Esophagus (tissue), 2 donors: ENCODE results near the gene RPL15. TPM values are rescaled to one million over a fixed set of nuclear protein-coding genes. Genes with fewer than 3 reads are reported as not detected.

Experiments used
- H3K27ac ChIP-seq, 2 donors: one replicate each; pipeline ENCODE4 v1.5.1; 2013; ENCODE audit warnings: low read depth in 2 of 2, mild to moderate bottlenecking in 2 of 2, inconsistent platforms in 1 of 2, low read length in 1 of 2, moderate library complexity in 1 of 2
- H3K27me3 ChIP-seq, 2 donors: one replicate each; pipeline ENCODE4 v1.6.1; 2013; ENCODE audit warnings: low read length in 2 of 2, control low read depth in 1 of 2, mild to moderate bottlenecking in 1 of 2; ENCODE audit not compliant: insufficient read depth in 2 of 2, control insufficient read depth in 1 of 2
- H3K36me3 ChIP-seq, 2 donors: one replicate each; pipeline ENCODE4 v1.6.1; 2013; ENCODE audit warnings: low read length in 1 of 2; ENCODE audit not compliant: control insufficient read depth in 2 of 2, insufficient read depth in 2 of 2
- H3K4me1 ChIP-seq, 2 donors: one replicate each; pipeline ENCODE4 v1.6.1; 2013; ENCODE audit warnings: low read length in 1 of 2; ENCODE audit not compliant: control insufficient read depth in 2 of 2, insufficient read depth in 2 of 2
- H3K4me3 ChIP-seq, 2 donors: one replicate each; pipeline ENCODE4 v1.5.1; 2013; ENCODE audit warnings: low read length in 2 of 2, mild to moderate bottlenecking in 2 of 2, low read depth in 1 of 2, moderate library complexity in 1 of 2
- H3K9me3 ChIP-seq, 2 donors: one replicate each; pipeline ENCODE4 v1.6.1; 2013; ENCODE audit warnings: mild to moderate bottlenecking in 2 of 2, low read depth in 1 of 2, low read length in 1 of 2, moderate library complexity in 1 of 2; ENCODE audit not compliant: control insufficient read depth in 2 of 2, insufficient read depth in 1 of 2
- WGBS, 2 donors: extraction: QIAGEN DNeasy Blood & Tissue Kit; methylation state at CpG; one replicate each; pipeline ENCODE4 v1.1.7; 2013; 5-methylcytosine and 5-hydroxymethylcytosine counted together
- polyA plus RNA-seq, 2 donors: library from polyadenylated mRNA; stranded (reverse); fragments of 200-250 nt; gene quantifications; one replicate each; pipeline ENCODE4 v1.2.3, GENCODE V29; 2013
- donor health status: healthy with polysubstance abuse.
- donor health status: Bipolar disorder and iron deficiency.

Gene RPL15
- polyA plus RNA-seq, 2 donors, result 2,505 to 3,173 TPM

DNA sequence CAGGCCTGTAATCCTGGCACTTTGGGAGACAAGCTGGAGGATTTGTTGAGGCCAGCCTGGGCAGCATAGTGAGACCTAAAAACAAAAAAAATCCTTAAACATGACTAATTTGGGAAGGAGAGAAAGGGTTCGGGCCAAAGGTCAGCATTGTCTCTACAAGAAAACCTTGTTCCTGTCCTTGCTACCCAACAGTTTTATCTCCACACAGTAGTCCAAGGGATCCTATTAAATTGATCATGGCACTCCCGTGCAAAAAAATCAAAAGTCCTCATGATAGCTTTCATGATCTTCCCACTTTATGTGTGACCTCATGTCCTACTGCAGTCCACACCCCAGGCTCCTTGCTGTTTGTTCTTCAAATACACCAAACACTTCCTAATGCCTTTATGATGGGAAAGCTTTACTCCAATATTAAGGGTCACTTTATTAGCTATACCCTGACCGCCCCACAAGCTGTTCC is 4.2 kb downstream of the RPL15 start:
- Histone ChIP-seq H3K27ac (no peak overlapping the region), H3K27me3 (no peaks in the 10 kb centered on the region), H3K4me1 (no peaks in the 10 kb centered on the region), H3K4me3 (no peak overlapping the region), H3K9me3 (no peaks in the 10 kb centered on the region), H3K36me3 (peaks cover 2 to 4% of the 10 kb centered on the region in 2 donors)
- WGBS, 2 donors, result 83 to 88% methylated on average over 3 of the region's 3 CpGs

DNA sequence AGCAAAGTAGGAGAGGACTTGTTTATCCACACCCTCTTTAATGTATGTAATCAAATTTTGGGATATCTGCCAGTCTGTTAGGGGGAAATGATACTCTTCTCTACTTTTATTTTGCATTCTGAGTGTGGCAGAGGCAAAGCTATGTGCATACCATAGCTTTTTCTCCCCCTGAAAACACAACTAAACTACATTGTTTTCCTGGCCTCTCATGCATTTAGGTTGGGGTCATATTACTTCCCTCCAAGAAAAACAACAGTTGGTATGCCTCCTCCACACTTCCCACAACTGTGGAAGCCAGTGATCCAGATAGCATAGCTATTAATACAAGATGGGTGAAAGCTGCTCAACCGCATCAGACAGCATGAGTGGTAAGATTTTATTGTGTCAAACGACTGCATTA is 6.9 kb downstream of the RPL15 start:
- no peak overlapping the region for H3K27ac ChIP-seq
- no peaks in the 10 kb centered on the region for H3K9me3 ChIP-seq
- no peaks in the 10 kb centered on the region for H3K27me3 ChIP-seq
- peaks cover 0 to 4% of the 10 kb centered on the region in 2 donors for H3K4me1 ChIP-seq
- no peak overlapping the region for H3K4me3 ChIP-seq
- 78 to 79% methylated on average over 2 of the region's 2 CpGs for WGBS, 2 donors
- peaks cover 0 to 2% of the 10 kb centered on the region in 2 donors for H3K36me3 ChIP-seq

DNA sequence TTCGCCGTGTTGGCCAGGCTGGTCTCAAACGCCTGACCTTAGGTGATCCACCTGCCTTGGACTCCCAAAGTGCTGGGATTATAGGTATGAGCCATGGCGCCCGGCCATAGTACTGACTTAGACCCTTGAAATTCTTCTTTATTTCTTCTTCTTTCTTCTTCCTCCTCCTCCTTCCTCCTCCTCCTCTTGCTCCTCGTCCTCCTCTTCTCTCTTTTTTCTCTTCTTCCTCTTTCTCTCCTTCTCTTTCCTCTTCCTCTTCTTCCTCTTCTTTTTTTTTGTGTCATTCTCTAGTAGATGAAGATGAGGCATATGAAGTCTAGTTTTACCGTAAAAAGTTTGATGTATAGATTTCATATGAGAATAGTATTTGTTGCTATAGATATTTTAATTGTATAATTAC is 9.3 kb downstream of the RPL15 start:
- no peaks in the 10 kb centered on the region for H3K36me3 ChIP-seq
- H3K27ac ChIP-seq, result no peak overlapping the region
- H3K4me1 ChIP-seq, result peaks cover 0 to 4% of the 10 kb centered on the region in 2 donors
- no peaks in the 10 kb centered on the region for H3K27me3 ChIP-seq
- no peaks in the 10 kb centered on the region for H3K9me3 ChIP-seq
- 93% methylated on average over 7 of the region's 7 CpGs for whole genome bisulfite sequencing, 2 donors
- H3K4me3 ChIP-seq, result no peak overlapping the region

DNA sequence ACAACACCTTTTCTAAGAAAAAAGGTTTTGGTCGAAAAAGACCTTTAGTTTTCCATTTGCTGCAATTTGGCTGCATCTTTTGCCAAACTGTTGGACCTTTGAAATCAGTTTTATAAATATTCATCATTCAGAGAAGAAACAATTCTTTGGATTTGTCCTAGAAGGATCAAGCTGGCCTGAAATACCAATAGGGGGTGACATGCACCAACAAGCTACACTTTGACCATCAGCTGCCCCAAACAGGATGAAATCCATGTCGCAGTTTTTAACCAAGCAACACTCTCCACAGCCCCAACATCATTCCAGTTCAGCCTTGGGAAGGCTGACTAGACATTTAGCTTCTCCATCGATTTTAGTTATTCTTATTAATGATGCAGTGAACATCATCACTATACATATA is 9.8 kb downstream of the RPL15 start:
- H3K9me3 ChIP-seq, result no peaks in the 10 kb centered on the region
- H3K27ac ChIP-seq, result no peak overlapping the region
- H3K27me3 ChIP-seq, result no peaks in the 10 kb centered on the region
- peaks cover 0 to 4% of the 10 kb centered on the region in 2 donors for H3K4me1 ChIP-seq
- H3K36me3 ChIP-seq, result no peaks in the 10 kb centered on the region
- WGBS, 2 donors, result 85 to 97% methylated on average over 3 of the region's 3 CpGs
- H3K4me3 ChIP-seq, result no peak overlapping the region

DNA sequence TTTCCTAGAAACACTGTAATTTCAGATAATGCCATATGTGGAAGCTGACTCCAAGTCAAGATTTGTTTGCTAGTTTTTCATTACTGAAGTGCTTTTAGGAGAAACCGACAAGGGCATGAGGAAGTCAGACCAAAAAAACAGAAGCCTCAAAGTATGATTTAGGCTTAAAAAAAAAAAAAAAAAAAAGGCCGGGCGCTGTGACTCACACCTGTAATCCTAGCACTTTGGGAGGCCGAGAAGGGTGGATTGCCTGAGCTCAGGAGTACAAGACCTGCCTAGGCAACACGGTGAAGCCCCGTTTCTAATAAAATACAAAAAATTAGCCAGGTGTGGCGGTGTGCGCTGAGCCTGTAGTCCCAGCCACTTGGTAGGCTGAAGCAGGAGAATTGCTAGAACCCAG is 11.6 kb downstream of the RPL15 start:
- Histone ChIP-seq H3K27ac (peak overlapping the region in 1 of 2 donors; percentile 7), H3K36me3 (no peaks in the 10 kb centered on the region), H3K4me1 (peaks cover 0 to 4% of the 10 kb centered on the region in 2 donors), H3K9me3 (no peaks in the 10 kb centered on the region), H3K4me3 (no peak overlapping the region), H3K27me3 (no peaks in the 10 kb centered on the region)
- 46 to 48% methylated on average over 8 of the region's 8 CpGs for WGBS, 2 donors

DNA sequence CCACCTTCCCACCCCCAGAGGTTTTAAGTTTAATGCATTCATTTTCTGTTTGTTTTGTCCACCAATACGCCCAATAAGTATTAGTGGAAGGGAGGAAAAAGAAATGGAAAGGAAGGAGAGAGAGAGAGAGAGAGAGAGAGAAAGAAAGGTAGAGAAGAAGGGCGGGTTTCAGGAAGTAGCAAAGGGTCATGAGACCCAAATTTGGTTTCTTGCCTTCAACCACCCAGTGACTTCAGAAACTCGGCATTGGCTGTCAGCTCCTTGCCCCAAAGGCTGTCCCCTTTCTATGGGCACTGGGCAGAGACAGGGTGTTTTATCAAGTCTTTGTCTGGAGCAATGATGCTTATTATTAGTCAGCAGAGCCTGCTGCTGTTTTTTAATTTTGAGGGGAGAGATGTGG is 14.7 kb downstream of the RPL15 start:
- Histone ChIP-seq H3K9me3 (no peaks in the 10 kb centered on the region), H3K4me3 (no peak overlapping the region), H3K4me1 (peaks cover 0 to 4% of the 10 kb centered on the region in 2 donors), H3K27me3 (no peaks in the 10 kb centered on the region), H3K36me3 (no peaks in the 10 kb centered on the region), H3K27ac (no peak overlapping the region)
- 78 to 86% methylated on average over 3 of the region's 3 CpGs for WGBS, 2 donors

DNA sequence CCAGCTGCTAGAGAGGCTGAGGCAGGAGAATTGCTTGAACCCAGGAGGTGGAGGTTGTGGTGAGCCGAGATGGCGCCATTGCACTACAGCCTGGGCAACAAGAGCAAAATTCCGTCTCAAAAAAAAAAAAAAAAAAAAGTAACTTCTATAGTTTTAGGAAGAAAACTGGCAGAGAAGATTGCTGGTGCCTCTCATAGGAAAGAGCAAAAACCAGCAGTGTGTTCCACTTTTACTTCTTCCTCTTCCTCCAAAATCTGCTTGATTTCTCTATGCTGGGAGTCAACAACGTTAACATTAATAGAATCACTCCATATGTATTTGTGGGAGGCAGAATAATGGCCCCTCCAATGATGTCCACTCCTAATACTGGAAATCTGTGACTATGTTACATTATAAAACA is 15.6 kb downstream of the RPL15 start:
- Histone ChIP-seq H3K4me3 (no peak overlapping the region), H3K27me3 (no peaks in the 10 kb centered on the region), H3K27ac (no peak overlapping the region), H3K36me3 (no peaks in the 10 kb centered on the region), H3K4me1 (peaks cover 0 to 4% of the 10 kb centered on the region in 2 donors), H3K9me3 (no peaks in the 10 kb centered on the region)
- 82 to 90% methylated on average over 4 of the region's 4 CpGs for WGBS, 2 donors

DNA sequence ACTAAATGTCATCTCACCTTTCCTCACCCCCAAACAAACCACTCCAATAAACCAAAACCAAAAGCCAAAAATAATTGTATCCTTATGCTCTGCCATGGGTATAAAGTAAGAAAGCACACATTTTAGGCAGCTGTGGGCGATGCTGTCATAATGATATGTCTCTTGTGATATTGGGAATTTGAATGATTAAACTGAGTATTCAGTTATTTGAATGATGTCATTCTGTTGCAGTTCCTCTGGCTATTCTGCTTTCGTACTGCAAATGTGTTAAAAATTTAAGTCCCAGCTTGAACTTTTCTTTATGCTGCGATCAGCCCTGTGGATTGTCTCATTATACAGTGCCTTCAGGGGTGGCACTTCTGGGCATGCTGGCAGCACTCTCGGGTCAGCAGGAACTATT is 17.3 kb downstream of the RPL15 start:
- Histone ChIP-seq H3K36me3 (no peaks in the 10 kb centered on the region), H3K4me1 (no peaks in the 10 kb centered on the region), H3K9me3 (no peaks in the 10 kb centered on the region), H3K4me3 (no peak overlapping the region), H3K27me3 (no peaks in the 10 kb centered on the region), H3K27ac (no peak overlapping the region)
- 67 to 69% methylated on average over 4 of the region's 4 CpGs for WGBS, 2 donors

DNA sequence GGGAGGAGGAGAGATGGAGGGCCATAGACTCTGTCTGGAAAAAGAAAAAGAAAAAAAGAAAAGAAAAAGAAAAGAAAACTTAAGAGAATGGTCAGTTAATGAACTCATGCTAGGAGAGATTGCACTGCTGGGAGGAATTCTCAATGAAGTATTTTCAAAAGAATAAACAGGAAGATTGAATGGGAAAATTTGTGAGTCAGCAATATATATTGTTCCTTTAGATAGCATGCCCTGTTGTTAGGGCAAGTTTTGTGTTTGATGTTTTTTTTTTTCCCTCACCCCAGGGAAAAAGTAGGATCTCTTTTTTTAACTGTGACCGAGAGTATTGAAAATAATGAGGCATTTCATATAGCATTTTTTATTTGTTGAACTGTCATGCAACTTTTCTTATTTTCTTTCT is 20.4 kb downstream of the RPL15 start:
- Histone ChIP-seq H3K27ac (no peak overlapping the region), H3K4me3 (no peak overlapping the region), H3K9me3 (no peaks in the 10 kb centered on the region), H3K36me3 (no peaks in the 10 kb centered on the region), H3K4me1 (no peaks in the 10 kb centered on the region), H3K27me3 (no peaks in the 10 kb centered on the region)
- WGBS, 2 donors, result 49 to 64% methylated on average over 1 of the region's 1 CpG

DNA sequence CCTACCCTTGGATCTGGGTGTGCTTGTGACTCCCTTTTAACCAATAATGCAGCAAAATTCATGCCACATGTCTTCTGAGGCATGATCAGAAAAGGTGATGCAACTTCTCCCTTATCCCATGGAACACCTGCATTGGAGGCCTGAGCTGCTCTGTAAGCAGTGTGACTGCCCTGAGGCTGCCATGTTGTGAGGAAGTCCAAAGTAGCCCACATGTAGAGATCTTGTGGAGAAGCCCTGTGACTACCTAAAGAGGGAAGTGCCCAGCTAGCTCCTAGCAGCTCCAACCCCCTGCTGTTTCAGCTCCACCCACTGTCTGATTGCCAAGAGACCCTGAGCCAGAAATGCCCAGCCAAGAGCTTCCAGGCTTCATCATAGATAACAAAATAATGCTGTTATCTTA is 21.8 kb downstream of the RPL15 start:
- H3K36me3 ChIP-seq, result no peaks in the 10 kb centered on the region
- H3K4me3 ChIP-seq, result no peak overlapping the region
- H3K9me3 ChIP-seq, result no peaks in the 10 kb centered on the region
- H3K27me3 ChIP-seq, result no peaks in the 10 kb centered on the region
- H3K4me1 ChIP-seq, result no peaks in the 10 kb centered on the region
- no peak overlapping the region for H3K27ac ChIP-seq
